ENCODE data around the gene TMOD1.
"Not testable (repeated sequence)": the region's sequence is repeated elsewhere in the genome, so short reads cannot be mapped to it uniquely, and the experiment has no call there.

The TMOD1 gene

DNA sequence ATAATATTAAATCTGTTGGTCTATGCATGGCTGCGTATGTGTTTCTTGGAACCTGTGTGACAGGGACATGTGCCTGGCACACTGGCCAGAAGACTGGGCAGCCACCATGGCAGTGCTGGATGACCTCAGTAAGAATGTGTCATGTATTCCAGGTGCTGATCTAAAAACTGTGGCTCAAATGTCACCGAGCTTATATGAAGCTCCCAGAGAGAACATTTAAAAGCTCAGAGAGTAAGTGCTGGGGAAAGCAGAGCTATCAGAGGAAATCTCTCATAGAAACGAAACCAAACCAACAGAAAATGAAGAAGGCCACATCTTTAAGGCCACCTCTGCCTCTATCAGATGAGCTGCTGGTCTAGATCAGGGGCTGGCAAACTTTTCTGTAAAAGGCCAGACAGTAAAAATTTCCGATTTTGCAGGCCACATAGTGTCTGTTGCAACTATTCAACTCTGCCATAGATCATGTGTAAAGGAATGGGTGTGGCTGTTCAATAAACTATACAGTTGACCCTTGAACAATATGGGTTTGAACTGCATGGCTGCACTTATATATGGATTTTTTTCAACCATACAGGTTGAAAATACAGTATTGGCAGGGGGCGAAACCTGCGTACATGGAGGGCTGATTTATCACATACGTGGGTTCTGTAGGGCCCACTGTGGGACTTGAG, 99.9 kb downstream of the TMOD1 start:
- no peak for DNase-seq

DNA sequence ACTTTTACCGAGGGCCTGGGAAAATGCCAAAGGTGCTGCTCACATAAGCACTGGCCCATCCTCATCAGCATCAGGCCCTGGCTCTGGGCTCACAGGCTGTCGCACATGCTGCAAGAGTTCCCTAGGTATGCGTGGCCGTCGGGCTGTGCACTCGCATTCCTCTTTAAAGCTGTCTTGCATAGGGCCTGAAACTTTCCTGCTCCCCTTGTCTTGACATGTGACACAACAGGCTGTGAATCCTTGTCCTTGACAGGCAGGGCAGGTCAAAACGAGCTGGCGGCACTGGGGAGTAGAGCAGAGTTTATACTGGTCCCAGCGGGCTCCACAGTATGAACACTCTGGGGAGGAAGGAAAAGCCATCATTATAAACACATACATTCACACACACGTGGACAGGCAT, 101.0 kb downstream of the TMOD1 start:
- DNase-seq, result no peak

DNA sequence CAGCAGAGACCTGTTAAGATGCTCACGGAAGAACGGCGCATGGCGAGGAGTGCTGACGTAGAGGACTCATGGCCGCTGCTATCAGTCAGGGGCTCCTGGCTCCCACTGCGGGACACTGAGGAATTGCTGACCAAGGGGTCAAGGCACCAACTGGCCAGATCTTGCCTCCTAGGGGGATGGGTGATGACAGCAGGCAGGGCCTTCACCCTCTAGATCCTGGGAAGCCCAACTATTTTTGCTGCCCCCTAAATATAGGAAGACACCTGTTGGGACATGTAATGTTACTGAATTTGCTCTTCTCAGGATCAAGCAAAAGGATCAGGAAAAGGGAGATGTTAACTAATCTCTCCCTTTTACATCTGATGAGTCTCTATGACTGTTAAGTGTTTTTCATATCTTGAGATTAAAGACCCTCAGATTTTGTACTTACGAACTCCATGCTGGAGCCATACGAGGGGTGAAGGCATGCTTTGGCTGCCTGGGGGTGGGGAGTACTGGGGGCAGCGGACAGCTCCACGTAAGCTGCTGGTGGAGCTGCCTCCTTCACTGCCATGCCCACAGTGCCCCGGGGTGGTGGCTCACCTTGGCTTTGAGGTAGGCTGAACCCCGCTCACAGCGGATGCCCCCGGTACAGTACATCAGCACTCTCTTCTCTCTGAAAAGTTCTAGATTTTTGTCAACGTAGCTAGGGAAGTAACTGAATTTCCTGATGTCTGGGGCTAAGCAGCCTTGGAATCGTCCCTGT, 103.6 kb downstream of the TMOD1 start:
- no peak for DNase-seq

DNA sequence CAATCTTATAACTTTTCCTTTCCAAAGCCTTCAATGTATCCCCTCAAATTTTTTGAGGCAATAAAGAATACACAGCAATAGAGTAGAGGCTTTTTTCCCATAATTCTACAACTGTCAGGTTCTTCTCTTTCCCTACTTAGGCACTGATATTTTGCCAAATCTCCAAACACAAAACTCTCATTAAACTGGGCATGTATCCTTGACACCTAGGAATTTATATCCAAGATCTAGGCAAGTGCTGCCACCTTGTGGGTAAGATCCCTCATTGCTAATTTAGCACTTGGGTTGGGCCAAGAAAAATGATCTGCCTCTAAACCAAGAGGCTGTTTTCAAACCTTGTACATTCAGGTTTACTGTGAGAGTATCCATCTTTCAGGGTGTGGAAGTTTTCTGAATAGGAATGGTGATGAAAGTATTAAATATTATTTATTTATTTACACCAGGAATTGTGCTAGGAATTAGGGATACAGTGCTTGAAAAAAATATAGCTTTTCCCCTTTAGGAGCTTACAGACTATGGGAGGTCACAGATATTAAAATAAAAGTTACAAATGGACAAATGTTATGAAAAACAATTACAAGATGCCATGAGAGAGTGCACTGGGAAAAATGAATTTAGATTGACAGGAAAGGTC, 114.1 kb downstream of the TMOD1 start:
- no peak for DNase-seq

DNA sequence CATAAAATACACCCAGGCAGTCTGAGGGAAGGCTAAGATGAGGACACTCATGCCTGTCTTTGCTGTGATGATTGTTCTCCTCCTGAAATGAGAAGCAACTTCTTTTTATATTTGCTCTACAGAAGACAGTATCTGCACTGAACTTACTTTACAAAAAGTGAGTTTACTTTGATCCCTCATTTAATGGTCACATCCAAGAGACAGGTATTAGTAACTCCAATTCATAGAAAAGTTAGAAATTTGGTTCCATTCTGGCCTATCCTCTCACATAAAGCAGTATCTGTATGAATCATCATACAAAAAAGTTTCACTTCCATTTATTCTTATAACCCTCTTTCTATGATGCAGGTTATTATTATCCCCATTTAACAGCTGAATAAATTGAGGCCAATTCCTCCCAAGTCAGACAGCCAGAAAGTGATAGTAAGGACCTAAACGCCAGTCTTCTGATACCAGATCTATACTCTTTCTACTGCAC, 116.5 kb downstream of the TMOD1 start:
- no peak for DNase-seq

DNA sequence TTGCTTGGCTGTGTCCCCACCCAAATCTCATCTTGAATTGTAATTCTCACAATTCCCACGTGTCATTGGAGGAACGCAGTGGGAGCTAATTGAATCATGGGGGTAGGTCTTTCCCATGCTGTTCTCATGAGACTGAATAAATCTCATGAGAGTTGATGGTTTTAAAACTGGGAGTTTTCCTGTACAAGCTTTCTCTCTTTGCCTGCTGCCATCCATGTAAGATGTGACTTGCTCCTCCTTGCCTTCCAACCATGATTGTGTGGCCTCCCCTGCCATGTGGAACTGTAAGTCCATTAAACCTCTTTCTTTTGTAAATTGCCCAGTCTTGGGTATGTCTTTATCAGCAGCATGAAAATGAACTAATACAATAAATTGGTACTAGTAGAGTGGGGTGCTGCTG, 118.6 kb downstream of the TMOD1 start:
- not testable (repeated sequence) for DNase-seq

DNA sequence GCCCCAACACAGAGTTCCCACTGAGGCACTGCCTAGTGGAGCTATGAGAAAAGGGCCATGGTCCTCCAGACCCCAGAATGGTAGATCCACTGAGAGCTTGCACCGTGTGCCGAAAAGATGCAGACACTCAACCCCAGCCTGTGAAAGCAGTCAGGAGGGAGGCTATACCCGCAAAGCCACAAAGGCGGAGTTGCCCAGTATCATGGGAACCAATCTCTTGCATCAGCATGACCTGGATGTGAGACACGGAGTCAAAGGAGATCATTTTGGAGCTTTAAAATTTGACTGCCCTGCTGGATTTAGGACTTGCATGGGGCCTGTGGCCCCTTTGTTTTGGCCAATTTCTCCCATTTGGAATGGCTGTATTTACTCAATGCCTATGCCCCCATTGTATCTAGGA, 121.0 kb downstream of the TMOD1 start:
- DNase-seq, result not testable (repeated sequence)

DNA sequence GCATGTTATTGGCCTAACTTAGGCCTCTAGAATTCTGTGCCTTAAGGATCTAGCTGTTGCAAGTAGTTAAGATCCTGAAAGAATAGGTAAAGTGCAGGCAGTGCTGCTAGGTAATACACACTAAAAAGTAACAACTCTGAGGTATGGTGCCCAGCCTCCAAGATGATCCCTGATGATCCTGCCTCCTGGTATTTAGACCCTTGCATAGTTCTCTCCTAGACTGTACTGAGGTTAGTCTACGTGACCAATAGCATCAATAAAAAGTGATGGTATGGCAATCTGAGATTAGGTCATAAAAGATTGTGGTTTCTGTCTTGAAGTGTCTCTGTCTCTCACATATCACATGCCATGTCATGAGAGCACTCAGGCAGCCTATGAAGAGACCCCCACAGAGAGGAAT, 122.5 kb downstream of the TMOD1 start:
- DNase-seq, result no peak

DNA sequence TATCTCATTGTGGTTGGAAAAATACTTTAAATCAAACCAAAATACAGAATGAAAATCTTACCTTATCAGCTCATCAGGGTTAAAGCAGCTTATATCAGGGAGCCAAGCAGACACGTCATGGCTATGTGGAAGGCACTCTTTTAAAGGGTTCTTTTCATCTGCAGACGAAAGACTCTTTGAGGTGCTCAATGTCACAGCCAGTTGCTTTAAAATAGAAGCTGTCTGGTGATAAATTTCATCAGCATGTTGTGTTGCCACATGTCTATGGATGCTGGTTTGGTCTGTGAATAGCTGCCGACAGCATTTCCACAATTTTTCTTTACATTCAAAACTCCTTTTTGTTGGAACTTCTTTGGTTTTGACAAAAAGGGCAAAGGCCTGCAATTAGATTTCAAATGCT, 124.2 kb downstream of the TMOD1 start:
- no peak for DNase-seq

DNA sequence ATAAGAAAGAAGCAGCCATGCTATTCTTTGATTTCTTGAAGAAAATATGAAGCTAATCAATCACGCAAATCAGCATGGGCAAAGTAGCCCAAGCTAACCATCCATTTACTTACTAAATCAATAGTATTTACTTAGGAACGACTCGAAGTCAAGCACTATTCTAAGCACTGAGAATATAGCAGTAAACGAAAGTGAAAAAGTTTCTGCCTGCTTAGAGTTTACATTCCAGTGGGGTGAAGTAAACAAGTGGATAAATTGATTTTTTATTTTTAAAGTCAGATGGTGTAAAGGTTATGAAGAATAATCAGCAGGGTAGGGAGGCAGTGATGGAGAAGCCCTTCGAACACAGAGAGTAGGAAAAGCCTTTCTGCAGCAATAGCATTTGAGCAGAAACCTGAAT, 126.2 kb downstream of the TMOD1 start:
- no peak for DNase-seq

DNA sequence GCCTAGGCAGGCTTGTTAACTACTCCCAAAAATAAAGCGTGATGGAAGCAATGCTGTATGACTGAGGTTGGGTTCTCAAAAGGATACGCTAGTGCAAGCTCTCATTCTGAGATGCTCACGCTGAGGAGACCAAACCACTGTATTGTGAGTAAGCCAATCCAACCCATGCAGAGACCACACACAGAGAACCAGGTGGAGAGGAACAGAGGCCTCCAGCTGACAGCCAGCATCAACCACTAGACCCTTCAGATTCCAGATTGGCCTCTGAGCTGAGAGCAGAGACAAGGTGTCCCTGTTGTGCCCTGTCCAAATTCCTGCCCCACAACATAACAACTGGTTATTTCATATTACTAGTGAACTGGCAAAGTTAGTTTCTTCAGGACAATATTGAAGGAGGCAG, 127.2 kb downstream of the TMOD1 start:
- DNase-seq, result no peak

DNA sequence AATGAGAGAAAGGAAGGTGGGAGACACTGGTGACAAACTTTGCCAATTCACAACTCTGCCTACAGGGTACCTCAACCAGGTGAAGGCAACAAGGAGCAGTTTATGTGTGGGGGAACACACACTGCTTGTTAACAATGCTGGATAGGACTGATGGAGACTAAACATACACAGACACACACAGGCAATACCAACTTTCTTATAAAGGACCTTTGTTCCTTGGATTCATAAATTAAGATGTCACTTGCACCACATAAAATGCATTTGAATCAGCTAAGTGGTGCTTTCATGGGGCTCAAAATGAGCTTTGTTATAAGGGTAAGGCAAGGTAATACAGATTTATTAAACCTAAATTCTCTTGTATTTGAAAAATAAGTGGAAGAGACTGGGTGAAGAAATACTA, 127.7 kb downstream of the TMOD1 start:
- no peak for DNase-seq

DNA sequence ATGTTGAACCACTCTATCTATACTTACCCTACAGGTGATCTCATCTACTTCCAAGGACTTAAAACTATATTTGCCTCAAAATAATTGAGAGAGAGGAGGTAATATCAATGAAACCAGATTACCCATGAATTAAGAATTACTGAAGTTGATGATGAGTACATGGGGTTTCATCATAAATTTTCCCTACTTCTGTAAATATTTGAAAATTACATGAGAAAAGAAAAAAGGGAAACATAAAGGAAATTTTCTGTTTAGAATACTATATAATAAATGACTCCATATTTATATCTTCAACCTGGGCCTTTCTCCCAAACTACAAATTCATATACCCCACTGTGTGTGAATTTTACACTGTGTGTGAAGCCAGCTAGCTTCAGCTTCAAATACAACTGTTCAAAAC, 129.1 kb downstream of the TMOD1 start:
- no peak for DNase-seq

DNA sequence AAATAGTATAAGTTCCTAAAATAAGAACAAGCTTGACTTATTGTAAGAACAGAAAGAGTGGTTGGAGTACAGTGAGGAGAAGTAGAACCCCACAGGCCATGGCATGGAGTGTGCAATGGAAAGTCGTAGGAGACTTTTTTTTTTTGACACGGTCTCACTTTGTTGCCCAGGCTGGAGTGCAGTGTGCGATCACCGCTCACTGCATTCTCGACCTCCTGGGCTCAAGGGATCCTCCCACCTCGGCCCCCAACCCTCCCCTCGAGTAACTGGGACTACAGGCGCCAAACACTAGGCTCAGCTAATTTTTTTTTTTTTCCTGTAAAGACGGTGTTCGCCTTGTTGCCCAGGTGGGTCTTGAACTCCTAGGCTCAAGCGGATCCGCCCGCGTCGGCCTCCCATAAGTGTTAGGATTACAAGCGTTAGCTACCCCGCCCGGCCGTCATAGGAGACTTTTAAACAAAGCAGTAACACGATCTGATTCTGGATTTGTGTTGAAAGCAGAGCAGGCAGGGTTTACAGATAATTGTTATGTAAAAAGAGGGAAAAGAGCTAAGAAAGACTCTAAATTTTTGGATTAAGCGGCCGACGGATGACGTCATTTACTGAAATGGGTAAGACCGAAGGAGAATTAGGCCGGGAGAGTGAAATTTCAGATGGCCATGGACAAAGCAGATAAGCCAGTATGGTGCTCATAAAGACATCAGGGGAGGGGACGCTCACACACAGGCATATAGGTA, 130.9 kb downstream of the TMOD1 start:
- DNase-seq, result peak; percentile 78

DNA sequence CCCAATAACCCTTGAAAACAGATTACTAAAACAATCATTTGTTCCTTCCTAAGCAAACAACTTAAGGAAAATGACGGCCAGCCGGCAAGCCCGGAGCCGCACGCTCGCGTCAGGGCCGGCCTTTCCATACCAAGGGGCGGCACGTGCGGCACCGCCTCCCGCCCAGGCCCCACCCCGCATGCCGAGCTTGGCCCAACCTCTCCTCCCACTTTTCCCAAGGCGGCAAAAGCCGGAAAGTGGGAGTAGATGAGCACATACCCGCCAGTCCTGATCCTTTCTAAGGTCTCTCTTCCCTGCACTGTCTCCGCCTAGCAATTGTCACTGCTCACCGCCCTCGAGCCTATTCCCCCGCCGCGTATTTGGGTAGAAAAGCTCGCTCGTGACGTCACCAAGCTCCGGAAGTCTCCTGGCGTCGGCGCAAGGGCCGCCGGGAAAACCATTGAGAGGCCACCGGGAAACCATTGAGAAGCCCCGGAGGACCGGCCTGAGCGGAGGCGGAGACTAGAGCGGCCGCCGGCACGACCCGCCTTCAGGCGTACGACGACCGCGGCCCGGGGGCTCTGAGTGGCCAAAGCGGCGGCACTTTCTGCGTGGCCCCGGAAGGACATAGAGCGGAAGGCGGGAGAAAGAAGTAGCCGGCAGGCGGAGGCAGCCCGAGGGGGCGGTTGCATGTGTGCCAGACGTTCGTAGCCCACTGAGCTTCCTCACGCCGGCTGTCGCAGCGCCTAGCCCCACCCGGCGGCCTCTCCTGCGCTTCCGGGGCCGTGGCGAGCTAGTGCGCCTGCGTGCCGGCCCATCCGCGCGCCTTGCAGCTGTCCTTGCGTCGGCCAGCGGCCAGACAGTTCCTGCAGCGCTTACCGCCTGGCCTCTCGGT, 131.8 kb downstream of the TMOD1 start, which contains the start of the genes NCBP1 and TSTD2:
NCBP1 (plus strand) TSS at position 837 of the 874 bp plus-strand sequence. CDS start 61 bp downstream, outside the sequence.
TSTD2 (minus strand) TSS at position 384 of the 874 bp plus-strand sequence. CDS start 5,806 bp downstream, outside the sequence.
- DNase-seq, result peak; percentile 95

DNA sequence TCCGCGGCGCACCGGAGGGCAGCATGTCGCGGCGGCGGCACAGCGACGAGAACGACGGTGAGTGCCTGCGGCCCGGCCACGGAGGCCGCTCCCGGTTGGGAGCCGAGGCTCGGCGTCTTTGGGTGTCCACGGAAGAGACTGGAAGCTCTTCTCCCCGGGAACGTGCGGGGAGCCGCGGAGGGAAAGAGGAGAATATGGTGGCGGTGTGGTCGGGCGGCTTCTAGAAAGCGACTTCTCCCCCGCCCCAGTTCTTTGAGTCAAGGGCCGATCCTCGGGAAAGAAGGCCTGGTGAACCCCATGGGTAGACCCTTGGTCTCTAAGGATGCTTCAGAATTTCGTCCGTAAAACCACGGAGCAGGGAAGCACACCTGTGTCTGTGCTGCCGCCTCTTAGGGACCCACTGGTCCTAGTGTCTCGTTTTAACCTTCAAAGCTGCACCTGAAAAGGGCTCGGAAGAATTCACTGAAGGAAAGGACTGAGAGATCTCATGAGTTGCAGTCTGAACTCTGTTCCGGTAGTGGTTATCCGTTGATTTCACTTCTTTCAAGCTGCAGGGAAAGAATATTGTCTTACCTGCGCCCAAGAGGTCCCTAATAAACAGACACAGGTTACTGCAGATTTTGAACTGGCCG, 132.5 kb downstream of the TMOD1 start:
- DNase-seq, result no peak

DNA sequence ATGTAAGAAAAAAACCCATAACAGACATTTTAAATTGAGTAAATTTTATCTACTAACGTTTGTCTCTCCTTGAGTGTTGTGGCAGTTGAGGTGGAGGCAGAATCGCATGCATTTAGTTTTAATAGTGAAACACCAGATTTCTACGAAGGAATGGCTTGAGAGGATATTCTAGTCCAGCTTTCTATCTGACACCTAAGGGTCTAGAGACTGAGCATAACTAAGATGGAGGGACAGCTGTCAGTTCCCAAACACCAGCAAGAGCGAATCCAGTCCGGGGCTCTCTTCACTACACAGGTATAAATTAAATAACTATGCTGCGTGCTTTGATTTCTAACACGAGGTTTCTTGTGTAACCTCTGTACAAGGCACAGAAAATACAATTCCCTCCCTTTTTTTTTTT, 133.6 kb downstream of the TMOD1 start:
- no peak for DNase-seq

DNA sequence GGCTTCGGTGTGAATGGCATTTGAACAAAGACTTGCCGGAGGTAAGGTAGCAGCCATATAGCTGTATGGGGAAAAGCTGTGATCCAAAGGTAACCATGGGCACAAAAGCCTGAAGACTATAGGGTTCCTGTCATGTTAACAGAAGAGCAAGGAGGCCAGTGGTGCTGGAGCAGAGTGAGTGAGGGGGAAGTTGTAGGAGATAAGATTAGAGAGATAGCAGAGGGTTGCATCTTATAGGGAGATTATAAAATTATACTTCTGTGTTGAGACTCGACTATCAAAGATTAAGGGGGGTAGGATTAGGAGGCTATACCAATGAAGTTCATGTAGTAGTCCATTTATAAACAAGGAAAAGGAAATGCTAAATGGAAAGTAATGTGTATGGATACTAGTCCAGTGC, 135.4 kb downstream of the TMOD1 start:
- DNase-seq, result no peak

DNA sequence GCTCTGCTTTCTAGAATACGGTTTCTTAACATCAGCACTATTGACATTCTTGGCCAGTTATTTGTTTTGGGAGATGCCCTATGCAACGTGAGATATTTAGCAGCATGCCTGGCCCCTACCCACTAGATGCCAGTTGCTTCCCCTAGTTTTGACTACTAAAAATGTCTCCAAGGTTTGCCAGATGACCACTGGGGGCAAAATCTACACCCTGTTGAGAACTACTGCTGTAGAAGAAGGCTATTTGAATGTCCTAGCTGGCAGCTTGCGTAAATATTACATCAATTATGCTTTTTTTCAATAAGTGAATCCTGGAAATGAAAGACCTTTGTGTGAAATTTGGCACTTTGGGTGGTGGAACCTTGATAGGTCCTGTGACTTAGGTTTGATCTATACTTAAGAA, 137.2 kb downstream of the TMOD1 start:
- no peak for DNase-seq

DNA sequence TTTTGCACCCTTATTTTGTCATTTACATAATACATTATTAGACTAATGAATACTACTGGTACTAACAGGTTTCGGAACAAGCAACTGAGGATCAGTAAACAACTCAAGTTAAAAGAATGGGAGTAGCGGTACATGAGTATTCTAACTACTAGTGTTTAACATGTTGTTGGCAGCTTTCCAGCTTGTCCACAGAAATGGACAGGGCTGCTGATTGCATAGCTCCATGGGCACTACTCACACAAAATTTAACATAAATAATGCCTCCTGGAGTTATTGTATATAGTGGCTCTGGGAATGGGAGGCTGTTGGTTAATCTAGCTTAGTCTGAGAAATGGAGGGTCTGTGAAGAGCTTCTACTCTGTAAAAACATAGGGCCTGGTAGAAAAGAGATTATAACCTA, 138.9 kb downstream of the TMOD1 start:
- DNase-seq, result no peak

DNA sequence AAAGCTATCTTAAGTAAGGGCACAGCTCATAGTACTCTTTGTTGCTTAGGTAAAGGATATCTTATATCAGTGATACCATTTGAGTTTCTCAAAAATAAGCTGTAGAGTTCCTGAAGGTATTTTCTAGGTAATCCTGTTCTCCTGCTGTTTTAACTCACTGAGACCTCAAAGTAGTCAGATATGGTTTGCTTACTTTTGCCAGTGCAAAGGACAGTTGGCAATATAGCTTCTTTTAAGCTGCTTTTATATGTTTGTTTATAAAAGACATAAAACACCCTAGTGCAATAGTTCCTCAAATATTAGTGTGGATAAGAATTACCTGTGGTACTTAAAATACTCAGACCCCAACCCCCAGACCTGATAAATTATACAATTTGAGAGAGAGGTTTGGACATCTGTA, 144.3 kb downstream of the TMOD1 start:
- DNase-seq, result no peak

DNA sequence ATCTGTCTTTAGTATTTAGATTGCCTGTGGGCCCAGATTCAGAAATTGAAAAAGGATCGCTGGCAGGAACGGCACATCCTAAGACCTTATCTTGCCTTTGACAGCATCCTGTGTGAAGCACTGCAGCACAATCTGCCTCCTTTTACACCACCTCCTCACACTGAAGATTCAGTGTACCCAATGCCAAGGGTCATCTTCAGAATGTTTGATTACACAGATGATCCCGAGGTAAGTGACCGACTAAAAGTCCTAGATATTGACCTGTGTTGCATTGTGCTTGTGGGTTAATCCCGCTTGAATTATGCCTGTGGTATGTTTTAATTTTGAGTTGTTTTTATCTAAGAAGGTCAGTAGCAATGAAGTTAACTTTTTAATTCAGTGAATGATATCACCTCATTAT, 146.5 kb downstream of the TMOD1 start:
- DNase-seq, result no peak
